ENCODE measurements around the gene C1D. TPM values are rescaled to one million over a fixed set of nuclear protein-coding genes. Genes with fewer than 3 reads are reported as not detected.

C1D gene, protein sequence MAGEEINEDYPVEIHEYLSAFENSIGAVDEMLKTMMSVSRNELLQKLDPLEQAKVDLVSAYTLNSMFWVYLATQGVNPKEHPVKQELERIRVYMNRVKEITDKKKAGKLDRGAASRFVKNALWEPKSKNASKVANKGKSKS
- total RNA-seq: 11.8 and 19.5 TPM in 2 replicates

GRCh38 chr2:68062680-68063387 lies at the start of gene C1D:
C1D (minus strand) TSS chr2:68063004; CDS start chr2:68047310, 15,694 bp downstream.

Other genes starting within 250 kb of the C1D start
- gene PNO1, start 94.9 kb upstream of the C1D start, total RNA-seq: 3.5 and 8.5 TPM in 2 replicates
- 14.5 and 18.3 TPM in 2 replicates for gene PPP3R1, start 189.5 kb upstream of the C1D start, total RNA-seq

Measured in placental epithelial cell (primary cell).